HEK293 (cell line): ENCODE results near the gene MBD1.

Source experiments
- TF ChIP-seq, protein P1 (sequence below): fragments of 450-650 bp; formaldehyde crosslinking; IDR thresholded peaks from 2 replicates; pipeline ENCODE4 v1.5.1; 2016; ENCODE audit warnings: missing biosample characterization, missing genetic modification characterization
- TF ChIP-seq, protein P2 (sequence below): fragments of 450-650 bp; formaldehyde crosslinking; IDR thresholded peaks from 2 replicates; pipeline ENCODE4 v1.5.1; 2016; ENCODE audit warnings: missing biosample characterization, missing genetic modification characterization

DNA sequence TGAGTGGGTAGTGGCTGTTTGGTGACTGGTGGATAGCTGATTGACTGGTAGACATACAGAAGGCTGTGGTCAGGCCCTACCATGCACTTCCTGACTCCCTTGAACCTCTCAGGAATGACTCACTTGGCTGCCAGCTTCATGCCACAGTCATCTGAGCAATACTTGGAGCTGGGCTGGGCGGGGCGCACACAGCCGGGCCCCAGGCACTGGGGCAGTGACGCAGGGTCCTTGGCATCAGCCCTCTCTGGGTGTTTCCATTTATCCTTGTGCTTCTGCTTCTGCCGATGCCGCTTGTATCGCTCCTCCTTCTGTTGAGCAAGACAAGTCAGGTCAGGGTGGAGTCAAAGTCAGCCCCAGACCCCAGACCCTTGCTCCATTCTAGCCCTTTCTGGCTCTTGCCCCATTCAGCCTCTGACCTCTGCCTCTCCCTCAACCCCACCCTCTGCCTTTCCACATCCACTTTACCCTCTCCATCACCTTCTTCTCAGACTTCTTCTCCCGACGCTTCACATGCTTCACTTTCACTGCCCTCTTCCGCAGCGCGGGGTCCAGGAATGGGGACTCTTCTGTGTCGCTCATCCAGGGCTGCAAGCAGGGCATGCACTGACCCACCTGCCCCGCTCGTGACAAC, 3.0 kb upstream of the MBD1 start:
- TF ChIP-seq, protein P1, sequence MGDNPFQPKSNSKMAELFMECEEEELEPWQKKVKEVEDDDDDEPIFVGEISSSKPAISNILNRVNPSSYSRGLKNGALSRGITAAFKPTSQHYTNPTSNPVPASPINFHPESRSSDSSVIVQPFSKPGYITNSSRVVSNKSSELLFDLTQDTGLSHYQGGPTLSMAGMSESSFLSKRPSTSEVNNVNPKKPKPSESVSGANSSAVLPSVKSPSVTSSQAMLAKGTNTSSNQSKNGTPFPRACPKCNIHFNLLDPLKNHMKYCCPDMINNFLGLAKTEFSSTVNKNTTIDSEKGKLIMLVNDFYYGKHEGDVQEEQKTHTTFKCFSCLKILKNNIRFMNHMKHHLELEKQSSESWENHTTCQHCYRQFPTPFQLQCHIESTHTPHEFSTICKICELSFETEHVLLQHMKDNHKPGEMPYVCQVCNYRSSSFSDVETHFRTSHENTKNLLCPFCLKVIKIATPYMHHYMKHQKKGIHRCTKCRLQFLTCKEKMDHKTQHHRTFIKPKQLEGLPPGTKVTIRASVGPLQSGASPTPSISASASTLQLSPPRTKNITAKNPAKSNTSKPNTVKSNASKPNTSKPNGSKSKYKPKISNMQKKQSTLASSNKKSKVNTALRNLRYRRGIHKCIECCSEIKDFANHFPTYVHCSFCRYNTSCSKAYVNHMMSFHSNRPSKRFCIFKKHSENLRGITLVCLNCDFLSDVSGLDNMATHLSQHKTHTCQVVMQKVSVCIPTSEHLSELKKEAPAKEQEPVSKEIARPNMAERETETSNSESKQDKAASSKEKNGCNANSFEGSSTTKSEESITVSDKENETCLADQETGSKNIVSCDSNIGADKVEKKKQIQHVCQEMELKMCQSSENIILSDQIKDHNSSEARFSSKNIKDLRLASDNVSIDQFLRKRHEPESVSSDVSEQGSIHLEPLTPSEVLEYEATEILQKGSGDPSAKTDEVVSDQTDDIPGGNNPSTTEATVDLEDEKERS: no peak
- TF ChIP-seq, protein P2, sequence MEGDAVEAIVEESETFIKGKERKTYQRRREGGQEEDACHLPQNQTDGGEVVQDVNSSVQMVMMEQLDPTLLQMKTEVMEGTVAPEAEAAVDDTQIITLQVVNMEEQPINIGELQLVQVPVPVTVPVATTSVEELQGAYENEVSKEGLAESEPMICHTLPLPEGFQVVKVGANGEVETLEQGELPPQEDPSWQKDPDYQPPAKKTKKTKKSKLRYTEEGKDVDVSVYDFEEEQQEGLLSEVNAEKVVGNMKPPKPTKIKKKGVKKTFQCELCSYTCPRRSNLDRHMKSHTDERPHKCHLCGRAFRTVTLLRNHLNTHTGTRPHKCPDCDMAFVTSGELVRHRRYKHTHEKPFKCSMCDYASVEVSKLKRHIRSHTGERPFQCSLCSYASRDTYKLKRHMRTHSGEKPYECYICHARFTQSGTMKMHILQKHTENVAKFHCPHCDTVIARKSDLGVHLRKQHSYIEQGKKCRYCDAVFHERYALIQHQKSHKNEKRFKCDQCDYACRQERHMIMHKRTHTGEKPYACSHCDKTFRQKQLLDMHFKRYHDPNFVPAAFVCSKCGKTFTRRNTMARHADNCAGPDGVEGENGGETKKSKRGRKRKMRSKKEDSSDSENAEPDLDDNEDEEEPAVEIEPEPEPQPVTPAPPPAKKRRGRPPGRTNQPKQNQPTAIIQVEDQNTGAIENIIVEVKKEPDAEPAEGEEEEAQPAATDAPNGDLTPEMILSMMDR (tag by site-specific recombination): no peak
